Measurements from ENCODE around the gene AGXT. TPM values are rescaled to one million over a fixed set of nuclear protein-coding genes. Genes with fewer than 3 reads are reported as not detected.

The AGXT gene
- total and polyA plus RNA-seq, 2 of the 8 experiments (the other 6 are each of a cell fraction or from before 2014, with no cell fraction given), result 0.03 TPM; not detected in 1

DNA sequence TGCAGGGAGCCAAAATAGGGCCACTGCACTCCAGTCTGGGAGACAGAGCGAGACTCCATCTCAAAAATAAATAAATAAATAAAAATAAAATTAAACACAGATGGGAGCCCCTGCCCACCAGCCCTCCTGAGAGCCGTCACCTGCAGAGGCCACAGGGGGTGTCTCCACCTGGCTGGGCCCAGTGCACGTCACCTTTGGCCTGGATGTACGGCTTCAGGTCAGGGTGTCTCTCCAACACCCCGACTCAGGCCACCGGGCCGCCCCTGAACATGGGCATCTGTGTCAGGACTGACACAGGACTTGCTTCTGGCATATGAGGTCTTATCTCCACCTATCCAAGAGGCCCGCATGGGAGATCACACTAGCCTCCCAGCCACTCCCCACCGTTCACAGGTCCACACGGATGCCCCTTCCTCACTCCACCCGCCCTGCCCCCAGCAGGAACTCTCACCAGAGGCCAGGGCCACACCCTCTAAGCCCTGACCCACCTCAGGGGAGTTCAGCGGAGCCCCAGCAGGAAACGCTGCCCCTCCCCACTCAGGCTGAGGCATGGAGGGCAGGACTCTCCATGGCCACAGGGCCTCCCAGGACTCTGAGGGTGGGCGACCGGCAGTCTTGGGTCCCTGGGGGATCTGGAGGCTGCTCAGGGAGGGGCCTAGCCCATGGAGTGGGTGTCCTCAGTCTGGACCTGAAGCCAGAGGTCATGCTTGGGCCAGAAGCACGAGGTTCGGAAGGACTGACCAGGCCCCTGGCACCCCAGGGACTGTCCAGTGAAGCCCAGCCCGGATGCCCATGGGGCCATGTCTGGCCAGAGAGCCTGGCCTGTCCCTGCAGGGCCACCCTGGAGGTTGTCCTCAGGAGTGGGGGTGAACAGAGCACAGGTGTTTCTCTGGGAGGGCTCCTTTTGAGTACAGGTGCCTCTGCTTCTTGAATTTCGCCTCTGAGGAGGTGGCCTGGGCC, 35.9 kb downstream of the AGXT start:
- Histone ChIP-seq H4K91ac (replicated peaks; ENCODE audit: insufficient read length, low read length) (no peak overlapping the region), H3K23me2 (ENCODE audit: low read depth, low read length) (no peaks in the 10 kb centered on the region), H3K4ac (replicated peaks; ENCODE audit: insufficient read length, low read depth, low read length) (no peak overlapping the region), H3K36me3 (ENCODE audit: control insufficient read depth in 2 of 4, insufficient read depth in 4 of 4, low read length in 3 of 4) (no peaks in the 10 kb centered on the region), H4K20me1 (replicated peaks in 1 of 2; ENCODE audit: control insufficient read depth in 1 of 2, insufficient read depth in 2 of 2, low read length in 2 of 2) (peaks cover 0 to 2% of the 10 kb centered on the region in 2 experiments), H3K27ac (ENCODE audit: low read depth, low read length) (no peak overlapping the region), H3K14ac (ENCODE audit: insufficient read length) (no peak overlapping the region), H3K79me1 (ENCODE audit: low read depth, low read length) (no peaks in the 10 kb centered on the region), H3K9me3 (ENCODE audit: insufficient read depth in 2 of 2, low read depth in 1 of 2, low read length in 1 of 2) (peaks cover 0 to 3% of the 10 kb centered on the region in 2 experiments; a peak in 1 of 4 replicates), H3K9ac (replicated peaks in 1 of 4; ENCODE audit: extremely low read depth in 1 of 4, low read depth in 3 of 4, low read length in 3 of 4) (no peak overlapping the region), H2BK120ac (replicated peaks; ENCODE audit: low read depth, low read length) (no peak overlapping the region), H3K4me2 (ENCODE audit: insufficient read depth in 1 of 2, low read depth in 2 of 2, low read length in 2 of 2) (no peak overlapping the region), H3K4me1 (replicated peaks in 1 of 4; ENCODE audit: control insufficient read depth in 3 of 4, insufficient read depth in 4 of 4, low read length in 3 of 4) (no peaks in the 10 kb centered on the region), H3K23ac (ENCODE audit: insufficient read length) (no peak overlapping the region), H2AFZ (ENCODE audit: low read length) (no peak overlapping the region), H4K8ac (ENCODE audit: extremely low read depth, insufficient read depth, low read length) (no peak overlapping the region), H2BK12ac (ENCODE audit: low read depth, low read length) (no peak overlapping the region), H2AK5ac (ENCODE audit: low read depth, low read length) (no peak overlapping the region), H3K18ac (ENCODE audit: extremely low read depth, low read length) (no peak overlapping the region), H3K27me3 (replicated peaks in 1 of 4; ENCODE audit: control insufficient read depth in 3 of 4, extremely low read depth in 1 of 4, insufficient read depth in 3 of 4, low read length in 3 of 4) (no peaks in the 10 kb centered on the region), H4K5ac (ENCODE audit: insufficient read length, low read depth, low read length) (no peak overlapping the region), H2BK5ac (ENCODE audit: low read depth, low read length) (no peak overlapping the region), H3K79me2 (ENCODE audit: control insufficient read depth in 1 of 2, insufficient read depth in 2 of 2, low read length in 2 of 2) (no peaks in the 10 kb centered on the region), H3K4me3 (ENCODE audit: extremely low read depth in 1 of 4, insufficient read depth in 2 of 4, low read depth in 3 of 4, low read length in 4 of 4) (no peak overlapping the region), H3K56ac (replicated peaks; ENCODE audit: insufficient read length, low read depth, low read length) (no peak overlapping the region), H2BK15ac (ENCODE audit: low read length) (no peak overlapping the region), H2BK20ac (ENCODE audit: low read length) (no peak overlapping the region)
- no peak for DNase-seq (ENCODE audit: low read depth in 1 of 2, low spot score in 2 of 2)
- no peak for FAIRE-seq
- WGBS, 2 experiments (ENCODE audit: extremely low coverage in 1 of 2, insufficient coverage in 1 of 2, insufficient read length in 1 of 2, insufficient replicate concordance in 2 of 2, low coverage in 1 of 2, low lambda C conversion rate in 2 of 2, missing lambda C conversion rate in 1 of 2), result 83% methylated on average over 19 of the region's 19 CpGs; no CpG with 5 or more reads in 1 of the 2 experiments
- CTCF ChIA-PET (ENCODE audit: partially characterized antibody), result interaction anchor here (0.8 to 0.9 kb wide), 2 partner anchors 43 to 173 kb away, joined by 3 read pairs; no protein-coding TSS in a partner anchor
- POLR2A ChIA-PET (ENCODE audit: partially characterized antibody), result no interaction called here
- no peak for TF ChIP-seq CHD1 (IDR thresholded peaks at IDR 0.05; ENCODE audit: low read depth, low read length)
- no peak for TF ChIP-seq EZH2 (IDR thresholded peaks at IDR 0.05; ENCODE audit: low read depth, low read length, severe bottlenecking)
- no peak for TF ChIP-seq BACH1 (IDR thresholded peaks at IDR 0.05; ENCODE audit: low read length)
- TF ChIP-seq YY1 (IDR thresholded peaks at IDR 0.05; ENCODE audit: low read depth, low read length), result no peak
- TF ChIP-seq TBP (IDR thresholded peaks at IDR 0.05; ENCODE audit: low read depth, low read length), result no peak
- TF ChIP-seq GABPA (IDR thresholded peaks at IDR 0.05; ENCODE audit: borderline replicate concordance, insufficient read depth, low read length), result no peak
- TF ChIP-seq MAFK (IDR thresholded peaks at IDR 0.05; ENCODE audit: low read depth, low read length), result no peak
- no peak for TF ChIP-seq SIRT6 (IDR thresholded peaks at IDR 0.05; ENCODE audit: low read length)

Data from H1 (cell line).